GM12865 (cell line): ENCODE results near the gene SPACDR.
A peak's percentile ranks its signal among the peaks of the same experiment; 100 is the strongest.

Source experiments
- DNase-seq: peaks from one replicate; pipeline ENCODE4 v3.0.0; 2010; ENCODE audit warnings: low read depth
- H3K4me3 ChIP-seq: 2 replicates; pipeline ENCODE4 v1.5.1; 2011; ENCODE audit warnings: mild to moderate bottlenecking, low read depth, low read length, control low read depth
- CTCF ChIP-seq: IDR thresholded peaks from 2 replicates; pipeline ENCODE4 v1.5.1; 2011; ENCODE audit warnings: low read length, control low read depth, low read depth, inconsistent platforms; ENCODE audit not compliant: insufficient read depth; ENCODE audit errors: missing control alignments

The SPACDR gene

GRCh38 chr7:100427762-100428198 lies 36.3 kb downstream of the SPACDR start:
- H3K4me3 ChIP-seq = peak overlapping the region; percentile 42
- TF ChIP-seq CTCF = no peak
- no peak for DNase-seq

GRCh38 chr7:100426516-100426915 lies 37.5 kb downstream of the SPACDR start:
- no peak for TF ChIP-seq CTCF
- H3K4me3 ChIP-seq = no peak overlapping the region

DNA sequence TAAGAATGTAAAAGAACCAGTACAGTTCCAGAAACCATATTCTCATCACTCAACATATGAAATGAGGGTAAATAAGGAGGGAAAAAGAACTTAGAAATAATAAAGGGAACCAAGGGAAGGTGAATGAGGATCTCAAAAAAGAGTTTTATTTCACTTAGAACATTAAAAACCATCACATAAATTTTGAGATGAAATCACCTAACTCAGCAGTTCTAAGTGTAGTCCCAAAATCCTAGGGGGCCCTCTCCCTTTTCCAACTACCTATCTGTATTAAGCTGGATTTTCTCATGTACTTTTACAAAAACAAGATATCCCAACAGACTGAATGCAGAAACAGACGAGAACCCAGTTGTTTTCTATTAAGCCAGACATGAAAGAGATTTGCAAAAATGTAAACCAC lies 38.7 kb downstream of the SPACDR start:
- H3K4me3 ChIP-seq = no peak overlapping the region
- DNase-seq = no peak
- TF ChIP-seq CTCF = no peak

More at GRCh38 chr7:100426516-100426915, 37.5 kb downstream of the SPACDR start:
- no peak for DNase-seq

GRCh38 chr7:100423315-100423714 lies 40.7 kb downstream of the SPACDR start:
- DNase-seq = peak; percentile 46
- H3K4me3 ChIP-seq = no peak overlapping the region
- TF ChIP-seq CTCF = no peak

DNA sequence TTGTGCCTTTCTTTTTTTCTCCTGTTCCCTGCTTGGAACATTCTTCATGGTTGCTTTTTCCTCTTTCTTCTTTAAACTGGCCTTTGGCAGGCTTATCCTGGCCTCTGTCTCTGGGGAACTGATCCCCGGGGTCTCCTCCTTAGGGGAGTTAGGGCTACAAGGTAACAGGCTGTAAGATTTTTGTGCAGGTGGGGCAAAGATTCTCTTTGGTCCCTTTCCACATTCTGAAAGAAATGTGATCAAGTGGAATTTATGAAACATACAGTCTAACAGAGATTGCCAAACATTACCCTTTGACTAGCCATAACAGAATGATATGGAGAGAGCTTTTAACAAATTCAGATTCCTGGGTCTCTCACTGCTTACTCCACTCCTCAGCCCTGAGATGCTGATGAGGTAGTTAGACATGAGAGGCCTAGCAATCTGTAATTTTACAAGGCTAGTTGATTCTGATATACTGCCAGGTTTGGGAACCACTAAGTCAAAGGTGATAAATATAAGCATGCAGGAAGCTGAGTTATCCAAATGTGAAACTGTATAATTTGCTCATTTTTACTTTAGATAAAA lies 44.3 kb downstream of the SPACDR start:
- no peak for DNase-seq
- no peak overlapping the region for H3K4me3 ChIP-seq
- TF ChIP-seq CTCF = no peak

DNA sequence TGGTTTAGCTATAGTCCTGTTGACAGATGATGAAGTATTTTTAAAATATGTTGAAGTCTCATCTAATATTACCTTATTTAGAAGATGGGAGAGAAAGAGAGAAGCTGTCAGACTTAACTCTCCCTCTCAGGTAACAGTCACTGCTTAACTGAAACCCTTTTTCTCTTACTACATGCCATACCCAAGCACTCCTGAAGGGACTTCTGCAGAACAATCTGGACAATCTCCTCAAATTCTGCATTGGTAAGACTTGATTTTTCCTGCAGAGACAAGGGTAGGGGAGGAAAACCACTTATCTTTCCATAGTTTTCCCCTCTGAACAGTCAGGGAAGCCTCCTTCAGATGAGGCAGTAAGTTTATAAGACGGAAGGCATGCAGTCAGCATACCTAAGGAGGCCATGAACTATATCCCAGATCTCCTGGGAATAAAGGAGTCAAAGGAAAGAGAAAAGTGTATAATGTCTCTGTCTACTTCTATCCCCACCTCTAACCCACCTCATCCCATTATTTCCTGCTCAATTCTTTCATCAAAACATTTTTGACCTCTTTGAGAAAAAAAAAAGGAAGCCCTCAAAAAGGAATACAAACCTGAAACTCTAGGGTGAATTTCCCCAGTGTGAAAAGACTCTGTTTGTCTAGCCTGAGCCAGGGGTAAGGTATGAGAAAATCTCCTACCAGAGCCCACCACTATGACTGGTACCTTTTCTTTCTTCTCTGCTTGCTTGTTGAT lies 45.0 kb downstream of the SPACDR start:
- DNase-seq = peak; percentile 40
- H3K4me3 ChIP-seq = no peak overlapping the region
- TF ChIP-seq CTCF = no peak
